ENCODE data around the gene COL8A2.

DNA sequence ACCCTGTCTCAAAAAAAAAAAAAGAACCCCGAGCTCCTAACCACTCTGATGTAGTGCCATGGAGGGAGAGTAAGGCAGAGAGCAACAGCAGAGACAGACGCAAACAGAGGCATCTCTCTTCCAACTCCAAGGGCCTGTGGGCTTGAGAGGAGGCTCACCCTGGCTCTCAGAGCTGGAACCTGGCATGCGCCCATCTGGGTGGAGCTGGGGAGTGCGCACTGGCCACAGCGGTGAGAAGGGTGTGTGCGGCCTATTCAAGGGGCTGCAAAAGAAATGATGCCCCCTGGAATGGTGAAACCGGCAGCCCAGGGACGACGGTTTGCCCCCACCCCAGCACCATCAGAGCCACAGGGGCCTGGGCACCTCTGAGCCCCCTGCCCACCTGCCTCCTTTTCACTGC, 17.6 kb downstream of the COL8A2 start:
- TF ChIP-seq TAF1 (IDR thresholded peaks at IDR 0.05; ENCODE audit: borderline replicate concordance, insufficient read depth, low read length) = no peak
- no peak for TF ChIP-seq POLR2AphosphoS5 (IDR thresholded peaks at IDR 0.05; ENCODE audit: low read depth, low read length)
